GM12875 (cell line): ENCODE results near the gene CTNNA3.

ENCODE experiments used
- H3K4me3 ChIP-seq: one replicate; pipeline ENCODE4 v1.5.1; 2011; ENCODE audit warnings: low read depth, low read length, control low read depth
- TF ChIP-seq, protein P1 (sequence below): IDR thresholded peaks from 2 replicates; pipeline ENCODE4 v1.5.1; 2011; ENCODE audit warnings: low read depth, mild to moderate bottlenecking, control low read depth, inconsistent platforms, low read length, moderate library complexity, borderline replicate concordance; ENCODE audit not compliant: insufficient read depth

The CTNNA3 gene

DNA sequence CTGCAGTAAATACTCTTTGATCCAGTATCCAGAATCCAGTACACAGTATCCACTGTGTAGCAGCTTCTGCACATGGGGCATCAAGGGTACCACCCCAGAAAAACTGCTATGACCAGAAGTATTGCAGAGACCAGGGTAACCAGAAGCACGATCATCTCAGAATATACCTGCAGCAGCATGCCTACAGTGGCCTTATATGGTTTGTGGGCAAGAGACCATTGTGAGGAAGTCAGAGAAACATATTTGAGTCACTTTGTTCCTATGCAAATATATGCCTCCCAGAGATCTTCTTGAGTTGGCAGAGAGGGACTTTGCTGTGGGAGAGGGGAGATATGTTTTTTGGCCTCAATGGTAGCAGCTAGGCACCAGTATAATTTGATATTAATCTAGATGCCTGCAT, 976.5 kb downstream of the CTNNA3 start:
- TF ChIP-seq, protein P1, sequence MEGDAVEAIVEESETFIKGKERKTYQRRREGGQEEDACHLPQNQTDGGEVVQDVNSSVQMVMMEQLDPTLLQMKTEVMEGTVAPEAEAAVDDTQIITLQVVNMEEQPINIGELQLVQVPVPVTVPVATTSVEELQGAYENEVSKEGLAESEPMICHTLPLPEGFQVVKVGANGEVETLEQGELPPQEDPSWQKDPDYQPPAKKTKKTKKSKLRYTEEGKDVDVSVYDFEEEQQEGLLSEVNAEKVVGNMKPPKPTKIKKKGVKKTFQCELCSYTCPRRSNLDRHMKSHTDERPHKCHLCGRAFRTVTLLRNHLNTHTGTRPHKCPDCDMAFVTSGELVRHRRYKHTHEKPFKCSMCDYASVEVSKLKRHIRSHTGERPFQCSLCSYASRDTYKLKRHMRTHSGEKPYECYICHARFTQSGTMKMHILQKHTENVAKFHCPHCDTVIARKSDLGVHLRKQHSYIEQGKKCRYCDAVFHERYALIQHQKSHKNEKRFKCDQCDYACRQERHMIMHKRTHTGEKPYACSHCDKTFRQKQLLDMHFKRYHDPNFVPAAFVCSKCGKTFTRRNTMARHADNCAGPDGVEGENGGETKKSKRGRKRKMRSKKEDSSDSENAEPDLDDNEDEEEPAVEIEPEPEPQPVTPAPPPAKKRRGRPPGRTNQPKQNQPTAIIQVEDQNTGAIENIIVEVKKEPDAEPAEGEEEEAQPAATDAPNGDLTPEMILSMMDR, result no peak

DNA sequence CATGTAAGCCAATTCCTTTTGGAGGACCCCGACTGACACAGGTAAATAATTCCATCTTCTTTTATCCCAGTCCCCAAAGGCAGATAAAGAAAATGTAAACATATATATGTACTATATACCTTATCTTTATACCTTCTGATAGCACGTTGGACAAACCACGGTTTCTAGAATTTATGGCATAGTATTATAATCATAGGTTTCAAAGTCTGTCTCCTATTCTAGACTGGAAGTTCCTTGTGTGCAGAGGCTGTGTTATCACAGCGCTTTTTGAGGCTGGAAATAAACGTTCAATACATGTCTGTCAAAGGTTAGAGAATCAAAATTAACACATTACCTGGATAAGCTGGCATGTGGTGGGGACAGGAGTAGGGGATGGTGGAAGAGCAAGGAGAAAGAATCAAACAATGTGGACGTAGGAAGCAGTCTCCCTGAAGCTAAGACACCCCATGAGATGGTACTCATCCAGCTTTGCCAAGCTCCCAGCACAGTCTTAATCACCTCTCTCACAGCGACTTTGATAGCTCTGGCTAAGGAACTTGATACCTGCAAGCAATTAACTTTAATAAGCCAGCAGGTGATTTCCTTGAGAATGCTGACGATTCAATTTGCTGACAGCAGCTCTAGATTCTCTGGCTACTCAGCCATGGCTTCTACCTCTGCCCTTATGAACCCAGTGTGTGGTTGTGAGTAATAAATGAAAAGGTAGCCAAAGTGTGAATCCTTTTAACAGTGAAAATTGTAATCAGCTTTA, 978.6 kb downstream of the CTNNA3 start:
- H3K4me3 ChIP-seq, result no peak overlapping the region
- TF ChIP-seq, protein P1, result no peak

More for the DNA sequence above, 976.5 kb downstream of the CTNNA3 start:
- no peak overlapping the region for H3K4me3 ChIP-seq

DNA sequence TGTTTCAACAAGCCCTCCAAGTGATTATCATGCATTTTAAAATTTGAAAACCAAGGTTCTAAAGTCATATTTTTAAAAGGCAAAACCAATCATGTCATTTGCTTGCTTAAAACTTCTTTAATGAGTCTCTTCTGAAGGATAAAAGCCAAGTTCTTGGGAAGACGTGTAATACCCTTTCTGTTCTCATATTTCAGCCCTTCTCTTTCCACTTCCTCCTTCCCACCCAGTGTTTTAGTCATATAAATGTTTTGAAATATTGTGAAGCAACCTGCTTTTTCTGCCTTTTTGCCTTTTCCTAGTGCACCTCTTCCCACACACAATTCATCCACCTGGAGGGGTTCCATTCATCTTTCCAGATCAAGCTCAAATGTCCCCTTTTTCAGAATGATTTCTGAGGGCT, 981.3 kb downstream of the CTNNA3 start:
- H3K4me3 ChIP-seq, result no peak overlapping the region
- TF ChIP-seq, protein P1, result no peak

DNA sequence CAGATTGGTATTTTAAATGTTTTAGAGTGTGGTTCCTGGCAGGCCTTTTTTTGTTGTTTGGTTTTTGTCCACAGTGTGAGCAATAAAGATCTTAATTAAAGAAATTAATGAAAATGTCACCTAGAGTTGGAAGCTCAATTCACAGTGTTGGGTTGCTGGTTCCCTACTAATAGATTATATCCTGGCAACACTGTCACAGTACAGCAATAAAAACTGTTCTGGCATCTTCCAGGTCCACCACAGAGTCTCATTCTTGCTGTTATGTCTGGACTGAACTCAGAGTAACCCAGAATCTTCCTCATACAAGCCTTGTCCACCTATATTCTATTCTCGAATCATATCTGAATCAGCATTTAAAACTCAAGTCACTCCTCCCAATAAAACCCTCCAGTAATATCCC, 982.6 kb downstream of the CTNNA3 start:
- TF ChIP-seq, protein P1, result no peak
- H3K4me3 ChIP-seq, result no peak overlapping the region

DNA sequence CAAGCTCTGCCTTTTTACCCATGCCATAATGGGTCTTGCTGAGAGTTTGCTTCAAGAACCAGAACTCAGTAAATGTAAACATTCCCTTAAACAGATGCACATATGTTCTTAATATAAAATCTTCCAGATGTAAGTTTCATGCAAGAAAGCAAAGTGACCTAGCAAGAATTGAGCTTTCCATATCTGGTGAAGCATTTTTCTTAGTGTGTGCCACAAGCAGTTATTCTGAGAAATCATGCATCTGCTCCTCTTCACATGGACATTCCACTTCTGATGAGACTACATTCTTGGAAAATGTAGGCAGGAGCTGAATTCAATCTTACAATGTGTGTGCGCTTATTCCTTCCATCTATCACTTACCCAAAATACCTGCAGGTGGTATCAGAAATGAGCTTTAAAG, 997.9 kb downstream of the CTNNA3 start:
- TF ChIP-seq, protein P1, result no peak
- no peak overlapping the region for H3K4me3 ChIP-seq

DNA sequence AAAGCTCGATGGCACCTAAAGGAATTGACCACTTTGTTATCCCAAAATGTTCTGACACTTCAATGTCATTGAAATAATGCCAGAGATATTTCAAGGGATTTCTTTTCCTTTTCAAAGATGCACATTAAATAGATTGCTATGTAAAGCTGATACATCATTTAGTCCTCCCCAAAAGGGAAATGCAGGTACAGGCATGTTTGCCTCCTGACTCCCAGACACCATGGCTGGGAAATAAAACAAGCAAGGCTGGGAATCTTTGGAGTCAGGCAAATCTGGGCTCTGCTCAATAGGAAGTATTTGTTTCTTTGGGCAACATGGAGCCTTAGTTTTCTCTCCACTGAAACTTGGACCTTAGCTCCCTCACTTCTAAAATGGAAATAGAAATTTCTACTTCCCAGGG, 1000.9 kb downstream of the CTNNA3 start:
- no peak overlapping the region for H3K4me3 ChIP-seq
- TF ChIP-seq, protein P1, result no peak

DNA sequence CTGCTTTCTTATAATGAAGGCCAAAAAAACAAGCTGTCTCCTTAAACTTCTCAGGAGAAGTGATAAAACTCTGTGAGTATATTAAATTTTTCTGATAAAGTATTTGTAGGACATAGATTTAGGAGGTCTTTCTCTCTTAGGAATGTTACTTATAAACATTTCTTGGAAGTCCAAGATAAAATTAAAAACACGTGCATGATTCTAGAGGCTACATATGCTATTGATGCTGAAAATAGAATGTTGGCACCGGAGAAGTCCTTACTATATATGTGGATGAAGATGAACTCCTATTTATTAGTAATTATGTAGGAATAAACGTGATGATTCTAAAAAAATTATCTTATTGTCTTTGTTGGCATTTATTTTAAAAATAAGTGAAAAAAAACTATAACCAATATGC, 1011.4 kb downstream of the CTNNA3 start:
- TF ChIP-seq, protein P1, result no peak
- H3K4me3 ChIP-seq, result no peak overlapping the region
